Activated T-helper 17 cell treated with anti-CD3 and anti-CD28 coated beads, Interleukin-2, amount 50 U/mL, for 72 hours (primary cell): ENCODE measurements around the gene GUK1. TPM values are rescaled to one million over a fixed set of nuclear protein-coding genes. Genes with fewer than 3 reads are reported as not detected.
A peak's percentile ranks its signal among the peaks of the same experiment; 100 is the strongest.

Source experiments
- ATAC-seq: fragments of 150-1000 bp; cut with Tn5 transposase; replicated peaks from 2 replicates; pipeline ENCODE4 v1.10.0; 2021; ENCODE audit warnings: mild to moderate bottlenecking, moderate library complexity
- H3K27ac Mint-ChIP-seq: one replicate; pipeline ENCODE4 v1.8.0; 2022; ENCODE audit warnings: mixed read lengths
- H3K27me3 Mint-ChIP-seq: one replicate; pipeline ENCODE4 v1.8.0; 2022; ENCODE audit warnings: mixed read lengths
- H3K36me3 Mint-ChIP-seq: one replicate; pipeline ENCODE4 v1.8.0; 2022; ENCODE audit warnings: low read depth, mild to moderate bottlenecking, mixed read lengths
- H3K4me1 Mint-ChIP-seq: one replicate; pipeline ENCODE4 v1.8.0; 2022; ENCODE audit warnings: mixed read lengths
- H3K4me3 Mint-ChIP-seq: one replicate; pipeline ENCODE4 v1.8.0; 2022; ENCODE audit warnings: mild to moderate bottlenecking, mixed read lengths
- H3K9me3 Mint-ChIP-seq: one replicate; pipeline ENCODE4 v1.8.0; 2022; ENCODE audit warnings: mixed read lengths
- total RNA-seq, 2 donors: library from RNA; stranded (reverse); gene quantifications; one replicate each; pipeline ENCODE4 v1.2.3, GENCODE V29; 2022

Gene GUK1
- total RNA-seq, 2 donors from 2014 or later = 284 to 285 TPM

GRCh38 chr1:228100822-228101613 is 39.1 kb upstream of the GUK1 start:
- Mint-ChIP-seq H3K36me3 (peaks cover 64% of the 10 kb centered on the region), H3K9me3 (no peaks in the 10 kb centered on the region), H3K27me3 (no peaks in the 10 kb centered on the region), H3K4me1 (peaks cover 12% of the 10 kb centered on the region), H3K4me3 (peak overlapping the region; percentile 91), H3K27ac (peak overlapping the region; percentile 81)
- ATAC-seq = no peak

GRCh38 chr1:228101614-228101993 is 38.5 kb upstream of the GUK1 start:
- Mint-ChIP-seq H3K36me3 (peaks cover 63% of the 10 kb centered on the region), H3K9me3 (no peaks in the 10 kb centered on the region), H3K27ac (peak overlapping the region; percentile 81), H3K27me3 (no peaks in the 10 kb centered on the region), H3K4me3 (peak overlapping the region; percentile 91), H3K4me1 (peaks cover 12% of the 10 kb centered on the region)
- no peak for ATAC-seq

- Mint-ChIP-seq H3K9me3 (no peaks in the 10 kb centered on the region), H3K36me3 (peaks cover 63% of the 10 kb centered on the region), H3K27me3 (no peaks in the 10 kb centered on the region), H3K4me3 (peak overlapping the region; percentile 91), H3K27ac (no peak overlapping the region), H3K4me1 (peaks cover 12% of the 10 kb centered on the region)
- peak; percentile 34 for ATAC-seq
Measured at GRCh38 chr1:228101994-228102790, 37.9 kb upstream of the GUK1 start.

GRCh38 chr1:228102791-228103620 is 37.1 kb upstream of the GUK1 start, which contains the start of gene C1orf35:
TSS of gene C1orf35 (minus strand) at chr1:228103325. CDS start at chr1:228103227, 98 bp downstream.
- Mint-ChIP-seq H3K4me1 (peaks cover 12% of the 10 kb centered on the region), H3K4me3 (peak within 1 kb of the TSS; percentile 91), H3K36me3 (peaks cover 62% of the 10 kb centered on the region), H3K27me3 (no peaks in the 10 kb centered on the region), H3K27ac (peak within 1 kb of the TSS; percentile 92), H3K9me3 (no peaks in the 10 kb centered on the region)
- ATAC-seq = peak; percentile 89

- peaks cover 45% of the 10 kb centered on the region for H3K36me3 Mint-ChIP-seq
Measured at GRCh38 chr1:228104526-228105269, 35.4 kb upstream of the GUK1 start.

GRCh38 chr1:228105270-228105995 is 34.6 kb upstream of the GUK1 start:
- no peaks in the 10 kb centered on the region for H3K9me3 Mint-ChIP-seq
- ATAC-seq = no peak
- H3K4me3 Mint-ChIP-seq = peak overlapping the region; percentile 91
- H3K4me1 Mint-ChIP-seq = peaks cover 17% of the 10 kb centered on the region
- no peak overlapping the region for H3K27ac Mint-ChIP-seq
- peaks cover 38% of the 10 kb centered on the region for H3K36me3 Mint-ChIP-seq
- no peaks in the 10 kb centered on the region for H3K27me3 Mint-ChIP-seq

More at GRCh38 chr1:228104526-228105269, 35.4 kb upstream of the GUK1 start:
- Mint-ChIP-seq H3K4me3 (peak overlapping the region; percentile 91), H3K4me1 (peaks cover 13% of the 10 kb centered on the region), H3K27ac (peak overlapping the region; percentile 20), H3K9me3 (no peaks in the 10 kb centered on the region), H3K27me3 (no peaks in the 10 kb centered on the region)
- ATAC-seq = no peak

GRCh38 chr1:228105996-228106799 is 33.9 kb upstream of the GUK1 start:
- Mint-ChIP-seq H3K4me3 (peak overlapping the region; percentile 20), H3K9me3 (no peaks in the 10 kb centered on the region), H3K4me1 (peaks cover 16% of the 10 kb centered on the region), H3K27me3 (no peaks in the 10 kb centered on the region), H3K36me3 (peaks cover 30% of the 10 kb centered on the region), H3K27ac (no peak overlapping the region)
- ATAC-seq = no peak

- Mint-ChIP-seq H3K4me1 (peaks cover 11% of the 10 kb centered on the region), H3K4me3 (peak overlapping the region; percentile 20)
Measured at GRCh38 chr1:228106800-228107054, 33.4 kb upstream of the GUK1 start.

GRCh38 chr1:228107636-228108035 is 32.4 kb upstream of the GUK1 start:
- H3K9me3 Mint-ChIP-seq = no peaks in the 10 kb centered on the region
- no peaks in the 10 kb centered on the region for H3K27me3 Mint-ChIP-seq
- ATAC-seq = no peak
- peaks cover 11% of the 10 kb centered on the region for H3K4me1 Mint-ChIP-seq
- peaks cover 25% of the 10 kb centered on the region for H3K36me3 Mint-ChIP-seq
- H3K27ac Mint-ChIP-seq = peak overlapping the region; percentile 91
- H3K4me3 Mint-ChIP-seq = peak overlapping the region; percentile 90

More at GRCh38 chr1:228106800-228107054, 33.4 kb upstream of the GUK1 start:
- Mint-ChIP-seq H3K36me3 (peaks cover 25% of the 10 kb centered on the region), H3K27ac (no peak overlapping the region), H3K9me3 (no peaks in the 10 kb centered on the region), H3K27me3 (no peaks in the 10 kb centered on the region)
- no peak for ATAC-seq

GRCh38 chr1:228108055-228108690 is 31.9 kb upstream of the GUK1 start:
- Mint-ChIP-seq H3K4me1 (peaks cover 11% of the 10 kb centered on the region), H3K27me3 (no peaks in the 10 kb centered on the region), H3K36me3 (peaks cover 22% of the 10 kb centered on the region), H3K4me3 (peak overlapping the region; percentile 90), H3K27ac (peak overlapping the region; percentile 91), H3K9me3 (no peaks in the 10 kb centered on the region)
- no peak for ATAC-seq

- Mint-ChIP-seq H3K4me1 (peaks cover 11% of the 10 kb centered on the region), H3K27ac (peak overlapping the region; percentile 91), H3K27me3 (no peaks in the 10 kb centered on the region), H3K4me3 (peak overlapping the region; percentile 90), H3K9me3 (no peaks in the 10 kb centered on the region), H3K36me3 (peaks cover 18% of the 10 kb centered on the region)
- no peak for ATAC-seq
Measured at GRCh38 chr1:228108742-228109072, 31.4 kb upstream of the GUK1 start.

- H3K9me3 Mint-ChIP-seq = no peaks in the 10 kb centered on the region
- peak; percentile 97 for ATAC-seq
- H3K4me1 Mint-ChIP-seq = peaks cover 9% of the 10 kb centered on the region
- H3K27ac Mint-ChIP-seq = peak within 1 kb of the TSS; percentile 91
- H3K4me3 Mint-ChIP-seq = peak within 1 kb of the TSS; percentile 90
- no peaks in the 10 kb centered on the region for H3K27me3 Mint-ChIP-seq
- peaks cover 18% of the 10 kb centered on the region for H3K36me3 Mint-ChIP-seq
Measured at GRCh38 chr1:228109073-228109961, 30.8 kb upstream of the GUK1 start, which contains the start of gene MRPL55. TSS of gene MRPL55 (minus strand) at chr1:228109299. CDS start at chr1:228108260, 1,039 bp downstream.
